Forelimb muscle (tissue), 1 donor: ENCODE measurements around the gene IL2RA. TPM values are rescaled to one million over a fixed set of nuclear protein-coding genes. Genes with fewer than 3 reads are reported as not detected.
"Not testable (repeated sequence)": the region's sequence is repeated elsewhere in the genome, so short reads cannot be mapped to it uniquely, and the experiment has no call there.

Experiments used
- DNase-seq: peaks from one replicate; pipeline ENCODE4 v3.0.0-alpha.2; 2013; ENCODE audit warnings: low read depth
- polyA plus RNA-seq: library from polyadenylated mRNA; unstranded; fragments of 120-200 nt; gene quantifications from one replicate; pipeline ENCODE4 v1.2.1, GENCODE V29; 2013; ENCODE audit not compliant: insufficient read length

The IL2RA gene
- polyA plus RNA-seq, 1 donor = not detected

DNA sequence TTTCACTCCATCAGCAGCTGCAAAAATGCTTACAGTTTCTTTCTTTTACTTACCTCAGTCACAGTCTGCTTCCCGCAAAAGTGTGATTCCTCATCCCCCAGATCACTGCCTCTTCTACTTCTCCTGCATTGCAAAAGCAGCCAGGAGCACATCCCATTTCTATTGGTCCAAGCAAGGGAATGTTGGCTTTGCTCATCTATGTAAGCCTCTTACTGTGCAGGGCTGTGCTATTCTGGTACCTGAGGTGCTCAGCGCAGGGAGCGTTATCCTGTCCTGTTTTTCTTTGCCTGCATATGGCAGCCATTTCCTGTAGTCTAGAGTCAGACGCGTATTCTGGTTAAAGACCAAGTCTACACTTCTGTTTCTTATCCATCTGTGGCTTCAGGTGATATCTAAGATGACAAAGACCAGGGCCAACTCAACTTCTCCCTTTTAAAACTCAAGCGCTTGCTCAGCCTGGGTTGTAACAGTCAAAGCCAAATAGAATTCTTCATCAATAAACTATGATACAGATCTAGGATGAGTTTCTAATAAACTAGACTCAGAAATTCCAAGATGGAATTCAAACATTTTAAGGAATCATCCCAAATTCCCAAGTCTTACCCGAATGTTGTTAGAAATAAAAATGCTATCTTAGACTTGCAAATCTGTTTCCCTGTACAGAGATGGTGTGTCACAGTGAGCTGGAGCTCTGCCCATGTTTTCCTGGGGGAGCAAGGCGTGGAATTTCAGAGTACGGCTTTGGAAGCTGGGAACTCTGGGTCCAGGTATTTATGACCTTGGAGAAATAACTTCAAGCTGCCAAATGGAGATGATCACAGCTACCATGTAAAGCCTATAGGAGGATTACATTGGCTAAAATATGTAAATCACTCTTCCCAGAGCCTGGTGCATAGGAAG lies 20.6 kb upstream of the IL2RA start:
- DNase-seq = no peak

GRCh38 chr10:6080417-6080973 lies 18.3 kb upstream of the IL2RA start:
- no peak for DNase-seq

DNA sequence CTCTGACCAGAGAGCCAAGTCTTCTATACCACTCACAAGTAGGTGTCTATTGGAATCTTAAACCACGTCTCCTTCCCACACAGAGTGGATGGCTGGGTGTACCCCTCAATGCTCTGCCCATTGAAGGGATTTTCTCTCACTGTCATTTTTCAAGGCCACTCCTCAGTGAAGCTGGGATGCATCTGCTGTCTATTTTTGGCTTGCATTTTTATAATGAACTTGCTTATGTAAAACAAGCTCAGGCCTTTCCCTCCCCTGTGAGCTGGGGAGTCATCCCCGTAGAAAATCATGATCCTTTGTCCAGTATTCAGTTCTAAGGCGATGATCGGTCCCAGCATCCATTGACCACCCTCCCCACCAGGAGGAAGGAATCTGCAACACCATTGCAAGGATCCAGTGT lies 16.9 kb upstream of the IL2RA start:
- no peak for DNase-seq

DNA sequence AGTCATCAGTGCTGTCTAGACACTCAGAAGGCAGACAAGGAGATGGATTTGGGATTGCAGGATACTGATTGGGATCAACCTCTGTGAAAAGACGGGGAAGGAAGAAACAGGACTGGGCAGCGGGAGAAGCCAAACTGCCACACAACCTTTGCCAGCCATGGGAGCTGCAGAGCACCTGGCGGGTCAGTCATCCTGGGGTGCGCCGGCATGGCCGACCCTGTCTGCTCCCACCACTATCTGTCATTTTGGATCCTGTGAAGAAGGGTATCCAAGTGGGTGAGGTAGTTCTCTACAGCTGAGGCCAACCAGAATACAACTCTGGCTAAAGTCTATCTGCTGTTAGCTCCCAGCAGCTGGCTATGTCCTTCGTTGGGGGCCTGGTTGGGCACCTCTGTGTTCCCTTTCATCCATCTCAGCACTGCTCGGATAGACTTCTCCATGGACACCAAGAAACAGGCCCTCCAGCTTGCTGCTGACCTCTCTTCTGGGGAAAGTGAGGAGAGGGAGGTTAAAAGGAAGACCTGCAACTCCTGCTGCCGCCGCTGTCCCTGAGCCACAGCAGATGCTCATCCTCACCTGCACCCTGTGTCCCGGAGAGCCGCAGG lies 15.0 kb upstream of the IL2RA start:
- DNase-seq = no peak

DNA sequence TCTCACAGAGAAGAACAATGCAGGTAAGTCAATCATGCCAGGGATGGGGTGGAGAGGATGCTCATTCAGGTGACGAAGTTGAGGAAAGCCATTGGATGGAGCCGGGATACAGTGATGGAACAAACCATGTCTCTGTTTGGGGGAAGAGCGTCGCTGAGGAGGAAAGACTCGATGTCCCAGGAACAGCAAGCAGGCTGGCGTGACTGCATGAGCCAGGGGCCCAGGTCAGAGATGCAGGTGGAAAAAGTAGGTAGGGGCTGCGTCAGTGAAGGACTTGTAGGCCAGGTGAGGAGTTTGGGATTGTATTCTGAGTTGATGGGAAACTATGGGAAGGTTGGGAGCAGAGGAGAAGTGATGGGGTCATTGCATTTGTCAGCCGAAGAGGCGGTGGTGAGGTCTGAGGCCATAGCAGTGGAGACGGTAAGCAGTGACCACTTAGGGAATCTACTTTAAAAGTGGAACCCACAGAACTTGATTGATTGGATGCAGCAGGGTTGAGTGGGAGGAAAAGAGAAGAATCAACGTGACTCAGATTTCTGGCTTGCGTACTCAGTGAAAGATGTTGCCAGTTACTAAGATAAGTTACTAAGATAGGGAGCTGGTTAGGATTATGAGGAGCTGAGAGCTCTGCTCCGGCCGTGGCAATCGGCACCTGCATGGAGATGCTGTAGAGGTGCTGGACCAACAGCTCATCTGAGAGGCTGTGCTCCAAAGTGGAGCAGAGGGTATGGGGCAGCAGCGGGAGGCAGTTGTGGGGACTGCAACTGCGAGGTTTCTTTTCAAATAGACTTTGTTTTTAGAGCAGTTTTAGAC lies 12.5 kb upstream of the IL2RA start:
- no peak for DNase-seq

- DNase-seq = no peak
These were observed 10.2 kb upstream of the IL2RA start for GRCh38 chr10:6072215-6072934.

GRCh38 chr10:6071181-6072175 lies 9.3 kb upstream of the IL2RA start:
- no peak for DNase-seq

- DNase-seq = no peak
These were observed 8.5 kb upstream of the IL2RA start for GRCh38 chr10:6070660-6071059.

DNA sequence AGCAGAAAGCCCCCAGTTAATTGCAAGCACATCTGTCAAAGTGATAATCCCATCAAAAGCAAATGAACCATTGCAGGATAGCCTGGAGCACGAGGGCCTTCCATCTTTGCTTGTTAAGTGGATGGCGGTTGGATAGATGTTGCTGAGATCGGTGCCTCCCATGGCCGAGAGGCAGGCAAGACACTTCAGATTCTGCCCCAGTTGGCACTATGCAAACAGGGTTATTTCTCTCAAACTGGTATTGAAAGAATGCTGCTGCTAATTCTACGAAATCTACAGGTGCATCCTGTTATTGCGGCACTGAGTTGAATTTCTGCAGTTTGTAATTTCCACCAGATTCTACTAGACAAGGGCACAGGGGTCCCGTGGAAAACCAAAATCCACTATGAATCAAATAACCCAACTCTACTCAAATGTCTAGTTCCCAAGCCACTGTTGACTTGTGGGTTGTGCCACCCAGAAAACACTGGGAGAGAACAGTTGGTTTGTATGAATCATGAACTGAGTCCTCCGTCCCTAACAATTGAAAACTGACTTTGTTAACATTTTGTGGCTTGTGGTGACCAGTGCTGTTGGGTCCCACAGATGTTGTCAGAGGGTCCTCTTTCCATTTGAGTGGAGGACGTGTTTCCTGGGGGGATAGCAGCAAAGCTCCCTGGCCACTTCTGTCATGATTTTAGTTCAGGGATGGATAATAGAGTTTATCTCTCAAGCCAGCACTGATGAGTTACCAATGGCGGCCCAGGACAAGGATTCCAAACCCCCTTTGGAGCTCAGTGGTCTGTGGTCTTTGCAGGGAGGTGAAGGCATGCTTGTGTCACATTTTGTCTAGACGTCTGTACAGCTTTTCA lies 7.1 kb upstream of the IL2RA start:
- no peak for DNase-seq

DNA sequence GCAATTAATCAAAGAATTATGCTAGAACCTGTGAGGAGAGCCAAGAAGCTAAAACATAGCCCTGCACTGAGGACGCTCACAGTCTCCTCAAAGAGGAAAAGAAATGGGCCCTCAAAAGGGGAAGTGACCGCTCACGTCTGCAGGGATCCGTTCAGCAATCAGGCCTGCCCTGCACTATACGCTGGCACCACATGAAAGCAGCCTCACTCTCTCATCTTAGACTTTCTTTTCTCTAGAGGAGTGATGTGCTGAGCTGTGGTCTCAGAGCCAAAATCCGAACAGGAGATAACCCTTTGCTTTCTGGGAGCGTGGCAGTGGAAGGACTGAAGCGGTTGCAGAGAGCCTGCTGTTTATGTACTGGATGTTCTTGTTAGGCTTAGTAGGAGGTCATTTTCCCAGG lies 6.3 kb upstream of the IL2RA start:
- DNase-seq = no peak

GRCh38 chr10:6068006-6068405 lies 5.8 kb upstream of the IL2RA start:
- DNase-seq = no peak

DNA sequence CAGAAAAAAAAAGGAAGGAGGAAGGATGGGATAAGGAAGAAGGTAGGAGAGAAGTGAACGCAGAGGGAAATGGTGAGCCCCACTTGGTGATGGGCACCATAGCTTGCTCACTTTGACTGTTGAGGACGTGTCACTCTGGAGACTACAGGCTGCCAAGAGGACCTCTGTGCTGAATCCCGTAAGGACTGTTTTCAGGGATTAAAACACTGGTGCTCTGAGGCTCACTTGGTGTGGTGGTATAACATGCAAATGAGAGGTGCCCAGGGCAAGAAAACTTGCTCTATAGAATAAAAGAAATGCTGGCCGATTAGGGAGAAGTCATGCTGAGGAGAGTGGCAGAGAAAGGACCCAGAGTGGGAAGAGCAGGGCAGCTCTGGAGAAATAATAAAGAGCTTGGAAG lies 5.3 kb upstream of the IL2RA start:
- DNase-seq = no peak

DNA sequence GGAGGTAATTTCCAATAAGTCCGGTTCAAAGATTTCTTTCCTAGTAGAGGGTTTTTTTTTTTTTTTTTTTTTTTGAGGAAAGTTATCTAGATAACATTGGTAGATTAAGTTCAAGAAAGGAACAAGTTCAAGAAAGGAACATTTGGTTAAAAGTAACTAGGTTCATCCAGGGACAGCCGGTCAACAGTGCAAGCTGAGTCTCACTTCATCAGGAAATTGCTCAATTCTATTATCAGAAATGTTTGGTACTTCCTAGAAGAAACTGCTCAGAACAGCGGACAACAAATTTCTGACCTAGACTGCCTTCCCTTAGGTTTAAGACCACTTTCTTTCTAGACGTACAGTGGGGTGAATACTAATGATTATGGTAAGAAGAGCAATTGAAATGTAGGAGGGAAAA lies 3.7 kb upstream of the IL2RA start:
- no peak for DNase-seq

- no peak for DNase-seq
These were observed 3.2 kb upstream of the IL2RA start for GRCh38 chr10:6065406-6065805.

GRCh38 chr10:6064726-6065125 lies 2.6 kb upstream of the IL2RA start:
- DNase-seq = not testable (repeated sequence)

DNA sequence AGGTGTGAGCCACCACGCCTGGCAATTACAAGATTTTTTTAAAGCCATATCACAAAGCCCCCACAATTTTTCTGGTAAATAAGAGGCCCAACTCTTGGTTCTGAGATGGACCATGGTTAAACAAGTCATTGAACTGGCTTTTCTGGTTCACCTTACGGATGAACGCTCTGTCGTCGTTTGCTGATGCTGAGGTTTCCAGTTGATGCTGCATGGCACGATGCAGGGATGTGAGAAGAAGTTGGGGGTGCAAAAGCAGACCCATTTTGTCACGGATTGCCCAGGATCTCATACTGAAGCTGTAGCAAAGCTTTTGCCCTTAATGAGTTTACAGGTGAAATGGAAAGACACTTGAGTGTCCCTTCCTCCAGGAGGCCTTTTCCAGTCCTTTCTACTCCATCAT lies 2.0 kb upstream of the IL2RA start:
- no peak for DNase-seq

DNA sequence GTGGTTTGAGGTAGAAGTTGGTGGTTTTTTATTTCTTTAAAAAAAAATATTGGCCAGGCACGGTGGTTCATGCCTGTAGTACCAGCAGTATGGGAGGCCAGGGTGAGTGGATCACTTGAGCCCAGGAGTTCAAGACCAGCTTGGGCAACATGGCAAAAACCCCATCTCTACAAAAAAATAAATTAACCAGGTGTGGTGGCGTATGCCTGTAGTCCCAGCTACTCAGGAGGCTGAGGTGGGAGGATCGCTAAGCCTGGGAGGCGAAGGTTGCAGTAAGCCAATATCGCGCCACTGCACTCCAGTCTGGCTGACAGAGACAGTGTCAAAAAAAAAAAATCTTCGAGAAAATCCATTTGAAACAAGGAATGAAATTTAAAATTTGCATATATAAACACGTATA lies 1.1 kb downstream of the IL2RA start:
- DNase-seq = no peak

- DNase-seq = no peak
These were observed 2.7 kb downstream of the IL2RA start for GRCh38 chr10:6059506-6059905.
